PFSK-1 (cell line): ENCODE results near the gene ATP6V0E2.

Source experiments
- FOXP2 ChIP-seq: optimal IDR thresholded peaks from 2 replicates; pipeline ENCODE3; 2011; ENCODE audit warnings: borderline replicate concordance, control low read depth, inconsistent platforms; ENCODE audit not compliant: insufficient read depth; ENCODE audit errors: extremely low read length, extremely low read depth
- POLR2AphosphoS5 ChIP-seq: IDR thresholded peaks from 2 replicates; pipeline ENCODE4 v1.6.1; 2012; ENCODE audit warnings: low read depth, mild to moderate bottlenecking, control low read depth, low read length, moderate library complexity
- REST ChIP-seq, 2 experiments: IDR thresholded peaks; 2 replicates each; pipeline versions ENCODE4 v1.6.1 to v1.8.0; 2011 to 2012; ENCODE audit warnings: low read depth in 2 of 2, low read length in 2 of 2, control low read depth in 1 of 2, inconsistent platforms in 1 of 2, mild to moderate bottlenecking in 1 of 2, moderate library complexity in 1 of 2; ENCODE audit not compliant: insufficient read depth in 1 of 2
- SIN3A ChIP-seq: IDR thresholded peaks from 2 replicates; pipeline ENCODE4 v1.6.1; 2012; ENCODE audit warnings: mild to moderate bottlenecking, low read length, moderate library complexity, borderline replicate concordance; ENCODE audit not compliant: insufficient read depth
- TAF1 ChIP-seq: IDR thresholded peaks from 2 replicates; pipeline ENCODE4 v1.6.1; 2012; ENCODE audit warnings: low read length, control low read depth, borderline replicate concordance; ENCODE audit not compliant: insufficient read depth

ATP6V0E2 gene

GRCh38 chr7:149832332-149833041 is 41.3 kb upstream of the ATP6V0E2 start:
- TF ChIP-seq SIN3A (no peak), FOXP2 (no peak), REST (IDR thresholded peaks at IDR 0.05; ENCODE audit: insufficient read depth in 1 of 2, low read depth in 2 of 2, low read length in 2 of 2) (no peak), TAF1 (no peak), POLR2AphosphoS5 (no peak)

- TF ChIP-seq SIN3A (no peak), REST (IDR thresholded peaks at IDR 0.05; ENCODE audit: insufficient read depth in 1 of 2, low read depth in 2 of 2, low read length in 2 of 2) (no peak), TAF1 (no peak), POLR2AphosphoS5 (no peak), FOXP2 (no peak)
These were observed 40.2 kb upstream of the ATP6V0E2 start for GRCh38 chr7:149833495-149834130.

GRCh38 chr7:149834601-149835000 is 39.2 kb upstream of the ATP6V0E2 start:
- TF ChIP-seq REST (IDR thresholded peaks at IDR 0.05; ENCODE audit: insufficient read depth in 1 of 2, low read depth in 2 of 2, low read length in 2 of 2) (no peak), SIN3A (no peak), POLR2AphosphoS5 (no peak), FOXP2 (no peak), TAF1 (no peak)

GRCh38 chr7:149836434-149836833 is 37.3 kb upstream of the ATP6V0E2 start:
- no peak for TF ChIP-seq FOXP2
- TF ChIP-seq REST (IDR thresholded peaks at IDR 0.05; ENCODE audit: insufficient read depth in 1 of 2, low read depth in 2 of 2, low read length in 2 of 2) = no peak
- TF ChIP-seq POLR2AphosphoS5 = no peak
- TF ChIP-seq TAF1 = no peak
- no peak for TF ChIP-seq SIN3A
